ENCODE measurements around the gene REXO4. TPM values are rescaled to one million over a fixed set of nuclear protein-coding genes. Genes with fewer than 3 reads are reported as not detected.

REXO4 gene
- total and polyA plus RNA-seq, 7 donors = 13.2 to 25.9 (median 18.3) TPM

GRCh38 chr9:133367221-133367620 lies 50.6 kb downstream of the REXO4 start:
- no peak overlapping the region for H3K27ac ChIP-seq
- no peaks in the 10 kb centered on the region for H3K9me3 ChIP-seq
- no peak for DNase-seq
- peaks cover 16 to 70% (median 38%) of the 10 kb centered on the region in 4 donors for H3K36me3 ChIP-seq
- H3K27me3 ChIP-seq = no peaks in the 10 kb centered on the region
- H3K4me1 ChIP-seq = peaks cover 0 to 55% (median 48%) of the 10 kb centered on the region in 4 donors
- H3K4me3 ChIP-seq = no peak overlapping the region
- WGBS, 2 donors = 95% methylated on average over 22 of the region's 22 CpGs
- TF ChIP-seq CTCF (IDR thresholded peaks at IDR 0.05) = no peak
- no peak for TF ChIP-seq POLR2AphosphoS5 (IDR thresholded peaks at IDR 0.05)
- TF ChIP-seq EP300 (IDR thresholded peaks at IDR 0.05) = no peak
- TF ChIP-seq POLR2A (IDR thresholded peaks at IDR 0.05) = no peak
- intact Hi-C loops (cut with DNase I) = no loop called here

GRCh38 chr9:133366435-133366834 lies 51.4 kb downstream of the REXO4 start:
- no peak overlapping the region for H3K4me3 ChIP-seq
- TF ChIP-seq CTCF (IDR thresholded peaks at IDR 0.05) (no peak), POLR2AphosphoS5 (IDR thresholded peaks at IDR 0.05) (no peak), EP300 (IDR thresholded peaks at IDR 0.05) (no peak), POLR2A (IDR thresholded peaks at IDR 0.05) (no peak)
- H3K9me3 ChIP-seq = no peaks in the 10 kb centered on the region
- no peak overlapping the region for H3K27ac ChIP-seq
- DNase-seq = no peak
- peaks cover 16 to 78% (median 42%) of the 10 kb centered on the region in 4 donors for H3K36me3 ChIP-seq
- no peaks in the 10 kb centered on the region for H3K27me3 ChIP-seq
- peaks cover 0 to 47% (median 41%) of the 10 kb centered on the region in 4 donors for H3K4me1 ChIP-seq
- 95% methylated on average over 11 of the region's 11 CpGs for WGBS, 2 donors
- intact Hi-C loops (cut with DNase I) = no loop called here

- Histone ChIP-seq H3K4me3 (no peak overlapping the region), H3K9me3 (no peaks in the 10 kb centered on the region), H3K27ac (no peak overlapping the region), H3K27me3 (no peaks in the 10 kb centered on the region), H3K4me1 (peaks cover 0 to 12% (median 8%) of the 10 kb centered on the region in 4 donors), H3K36me3 (peaks cover 16 to 78% (median 48%) of the 10 kb centered on the region in 4 donors)
- DNase-seq = no peak
- WGBS, 2 donors = 89 to 92% methylated on average over 15 of the region's 15 CpGs
- intact Hi-C loops (cut with DNase I) = no loop called here
- TF ChIP-seq POLR2A (IDR thresholded peaks at IDR 0.05) = no peak
- TF ChIP-seq POLR2AphosphoS5 (IDR thresholded peaks at IDR 0.05) = no peak
- no peak for TF ChIP-seq CTCF (IDR thresholded peaks at IDR 0.05)
- TF ChIP-seq EP300 (IDR thresholded peaks at IDR 0.05) = no peak
Measured at GRCh38 chr9:133362359-133363044, 55.3 kb downstream of the REXO4 start.

GRCh38 chr9:133361507-133362092 lies 56.2 kb downstream of the REXO4 start:
- no peaks in the 10 kb centered on the region for H3K27me3 ChIP-seq
- intact Hi-C loops (cut with DNase I) = no loop called here
- DNase-seq = no peak
- peaks cover 11 to 71% (median 42%) of the 10 kb centered on the region in 4 donors for H3K36me3 ChIP-seq
- H3K4me3 ChIP-seq = no peak overlapping the region
- no peaks in the 10 kb centered on the region for H3K9me3 ChIP-seq
- no peak overlapping the region for H3K27ac ChIP-seq
- peaks cover 0 to 16% (median 12%) of the 10 kb centered on the region in 4 donors for H3K4me1 ChIP-seq
- TF ChIP-seq EP300 (IDR thresholded peaks at IDR 0.05) (no peak), CTCF (IDR thresholded peaks at IDR 0.05) (no peak), POLR2AphosphoS5 (IDR thresholded peaks at IDR 0.05) (no peak)
- 85 to 88% methylated on average over 13 of the region's 13 CpGs for WGBS, 2 donors

Measured in sigmoid colon (tissue), 7 donors.